GM12878 (cell line): ENCODE measurements around the gene TMC2. TPM values are rescaled to one million over a fixed set of nuclear protein-coding genes. Genes with fewer than 3 reads are reported as not detected.

Experiments used
- ATAC-seq: fragments of 200-7000 bp; cut with Tn5 transposase; 3 replicates; pipeline ENCODE4 v1.9.1; 2020; ENCODE audit warnings: mild to moderate bottlenecking, moderate library complexity
- BruUV-seq: library from RNA; stranded (reverse); fragments of 400-500 nt; replicated peaks from 2 replicates; lab custom pipeline; 2021; lab: Mats Ljungman, UMichigan
- CTCF ChIA-PET: fragments of 300-600 bp; sonication (Branson Sonifier 250); formaldehyde crosslinking; extraction: SDS; loops from one replicate; lab custom pipeline; 2021; ENCODE audit warnings: inconsistent platforms; lab: Yijun Ruan, JAX
- POLR2A ChIA-PET: fragments of 350-600 bp; formaldehyde crosslinking; extraction: SDS; loops from one replicate; lab custom pipeline; 2021; ENCODE audit warnings: inconsistent platforms; lab: Charles Lee
- RAD21 ChIA-PET: fragments of 300-600 bp; sonication (Branson Sonifier 250); formaldehyde crosslinking; loops from one replicate; lab custom pipeline; 2023; ENCODE audit warnings: antibody characterized with exemption; ENCODE audit not compliant: unreplicated experiment; lab: Charles Lee
- SMC1A ChIA-PET: fragments of 300-600 bp; sonication (Branson Sonifier 250); formaldehyde crosslinking; loops from one replicate; lab custom pipeline; 2023; ENCODE audit not compliant: unreplicated experiment, uncharacterized antibody; lab: Charles Lee
- DNase-seq: peaks from one replicate; pipeline ENCODE4 v3.0.0-alpha.2; 2011; ENCODE audit warnings: low read depth, low spot score
- FAIRE-seq: peaks from 3 replicates; lab custom pipeline; 2011; peaks lifted over from hg19 to GRCh38; lab: Jason Lieb, UNC
- H2AFZ ChIP-seq: 2 replicates; pipeline ENCODE4 v1.6.0; 2011; ENCODE audit warnings: low read depth, low read length, control low read depth; ENCODE audit not compliant: control insufficient read depth
- H3K27ac ChIP-seq: 2 replicates; pipeline ENCODE4 v1.5.1; 2011; ENCODE audit warnings: control low read depth; ENCODE audit not compliant: control insufficient read depth, insufficient read depth
- H3K27me3 ChIP-seq, 2 experiments: replicated peaks in 1 of 2; 2 replicates each; pipeline versions ENCODE4 v1.6.0 to v1.6.1; 2011; ENCODE audit warnings: low read length in 1 of 2; ENCODE audit not compliant: control insufficient read depth in 2 of 2, insufficient read depth in 2 of 2
- H3K36me3 ChIP-seq, 2 experiments: 2 replicates each; pipeline ENCODE4 v1.5.1; 2011; ENCODE audit warnings: low read length in 1 of 2; ENCODE audit not compliant: control insufficient read depth in 2 of 2, insufficient read depth in 2 of 2
- H3K4me1 ChIP-seq: 2 replicates; pipeline ENCODE4 v1.6.1; 2011; ENCODE audit warnings: mild to moderate bottlenecking, low read length, moderate library complexity, mixed read lengths; ENCODE audit not compliant: control insufficient read depth, insufficient read depth
- H3K4me2 ChIP-seq: 2 replicates; pipeline ENCODE4 v1.6.0; 2011; ENCODE audit warnings: control low read depth; ENCODE audit not compliant: control insufficient read depth, insufficient read depth
- H3K4me3 ChIP-seq: fragments of 200-600 bp; sonication (generic); 2 replicates; pipeline ENCODE4 v1.5.1; 2016
- H3K79me2 ChIP-seq: 2 replicates; pipeline ENCODE4 v1.6.0; 2011; ENCODE audit warnings: low read length; ENCODE audit not compliant: control insufficient read depth, insufficient read depth
- H3K9ac ChIP-seq: 2 replicates; pipeline ENCODE4 v1.8.0; 2011; ENCODE audit warnings: low read length, control low read depth, mixed read lengths; ENCODE audit not compliant: control insufficient read depth, insufficient read depth
- H3K9me3 ChIP-seq: replicated peaks from 3 replicates; pipeline ENCODE4 v1.5.1; 2011; ENCODE audit warnings: mild to moderate bottlenecking, low read length; ENCODE audit not compliant: control insufficient read depth, insufficient read depth
- H4K20me1 ChIP-seq: 2 replicates; pipeline ENCODE4 v1.6.0; 2011; ENCODE audit not compliant: control insufficient read depth, insufficient read depth
- ATF7 ChIP-seq: fragments of 450-650 bp; IDR thresholded peaks from 2 replicates; pipeline ENCODE4 v1.6.1; 2016; ENCODE audit warnings: low read depth, mild to moderate bottlenecking
- BACH1 ChIP-seq: fragments of 450-650 bp; IDR thresholded peaks from 2 replicates; pipeline ENCODE4 v1.6.1; 2017; ENCODE audit warnings: mild to moderate bottlenecking, borderline replicate concordance
- BCLAF1 ChIP-seq: fragments of 450-650 bp; IDR thresholded peaks from 2 replicates; pipeline ENCODE4 v1.6.1; 2017; ENCODE audit warnings: antibody characterized with exemption, mild to moderate bottlenecking, moderate library complexity
- BHLHE40 ChIP-seq, 2 experiments: fragments of 450-650 bp in 1 of 2; IDR thresholded peaks; 2 replicates each; pipeline ENCODE4 v1.6.1; 2011 to 2017; ENCODE audit warnings: low read depth in 2 of 2, borderline replicate concordance in 1 of 2, improper control_type of control experiment in 1 of 2, low read length in 1 of 2, mild to moderate bottlenecking in 1 of 2
- CBX3 ChIP-seq: fragments of 200-600 bp; sonication (generic); IDR thresholded peaks from 2 replicates; pipeline ENCODE4 v1.6.1; 2016; ENCODE audit warnings: low read depth, borderline replicate concordance
- CHD1 ChIP-seq: IDR thresholded peaks from 2 replicates; pipeline ENCODE4 v1.6.1; 2012; ENCODE audit warnings: low read depth, low read length, improper control_type of control experiment
- CREB1 ChIP-seq: IDR thresholded peaks from 2 replicates; pipeline ENCODE4 v1.6.1; 2012; ENCODE audit warnings: low read depth, mild to moderate bottlenecking, inconsistent platforms
- FOXK2 ChIP-seq: fragments of 450-650 bp; IDR thresholded peaks from 2 replicates; pipeline ENCODE4 v1.6.1; 2017; ENCODE audit warnings: mild to moderate bottlenecking, moderate library complexity
- LARP7 ChIP-seq: fragments of 450-650 bp; IDR thresholded peaks from 2 replicates; pipeline ENCODE4 v1.6.1; 2017; ENCODE audit warnings: mild to moderate bottlenecking
- MYB ChIP-seq: fragments of 150-350 bp; IDR thresholded peaks from 2 replicates; pipeline ENCODE4 v1.6.1; 2014; ENCODE audit warnings: mild to moderate bottlenecking, low read depth, low read length, borderline replicate concordance
- PAX8 ChIP-seq: fragments of 450-650 bp; IDR thresholded peaks from 2 replicates; pipeline ENCODE4 v1.6.1; 2017; ENCODE audit warnings: mild to moderate bottlenecking, moderate library complexity
- PBX3 ChIP-seq: IDR thresholded peaks from 2 replicates; pipeline ENCODE4 v1.6.1; 2011; ENCODE audit warnings: mild to moderate bottlenecking, low read depth, low read length, moderate library complexity; ENCODE audit not compliant: insufficient replicate concordance
- RBBP5 ChIP-seq: fragments of 200-600 bp; sonication (generic); conservative IDR thresholded peaks from 2 replicates; pipeline ENCODE4 v1.6.1; 2016
- SUZ12 ChIP-seq: fragments of 200-600 bp; sonication (generic); IDR thresholded peaks from one replicate; pipeline ENCODE4 v1.6.1; 2018; ENCODE audit warnings: antibody characterized with exemption, mild to moderate bottlenecking; ENCODE audit not compliant: unreplicated experiment
- TCF3 ChIP-seq: IDR thresholded peaks from 2 replicates; pipeline ENCODE4 v1.6.1; 2012; ENCODE audit warnings: low read depth, mild to moderate bottlenecking, low read length, borderline replicate concordance; ENCODE audit not compliant: insufficient read depth
- USF1 ChIP-seq: IDR thresholded peaks from 2 replicates; pipeline ENCODE4 v1.6.1; 2011; ENCODE audit warnings: borderline replicate concordance, low read depth, mild to moderate bottlenecking, moderate library complexity, mixed read lengths, low read length; ENCODE audit not compliant: insufficient read depth; ENCODE audit errors: extremely low read length
- WGBS: methylation state at CpG from one replicate; pipeline ENCODE4 v1.1.6; 2016; ENCODE audit warnings: low lambda C conversion rate; ENCODE audit not compliant: insufficient replicate concordance, insufficient coverage; ENCODE audit errors: missing lambda C conversion rate; 5-methylcytosine and 5-hydroxymethylcytosine counted together
- in situ Hi-C: fragments of 300-500 bp; cut with MboI; formaldehyde crosslinking; loops from 9 replicates; pipeline ENCODE4 v1.14.3; 2018; ENCODE audit warnings: mixed read lengths
- intact Hi-C: fragments of 100-400 bp; cut with micrococcal nuclease; formaldehyde crosslinking; loops from one replicate; pipeline ENCODE4 v1.14.2; 2022; ENCODE audit not compliant: unreplicated experiment
- polyA plus RNA-seq, 11 experiments: library from polyadenylated mRNA; depleted of rRNA in 4 of 11; unstranded in 6 of 11; stranded (reverse) in 5 of 11; fragments of >200 nt; fragmentation: Nextera tagmentation in 4 of 11; fragmentation: Illumina TruSeq in 1 of 11; extraction: Ambion mirVana in 4 of 11; extraction: Trizol in 1 of 11; gene quantifications; 1 replicate in 1 of 11; 2 replicates in 10 of 11; pipeline versions ENCODE4 v1.2.1 to v1.2.3, GENCODE V29; 2011 to 2016; ENCODE audit warnings: inconsistent platforms in 2 of 11, missing spikeins in 2 of 11, low read depth in 1 of 11
- total RNA-seq, 4 experiments: library from RNA; depleted of rRNA in 3 of 4; stranded (reverse); fragments of >200 nt in 3 of 4; fragmentation: Illumina TruSeq in 1 of 4; extraction: Trizol in 1 of 4; gene quantifications; 2 replicates each; pipeline versions ENCODE4 v1.2.1 to v1.2.3, GENCODE V29; 2013 to 2021
- TF ChIP-seq, protein P1 (sequence below): IDR thresholded peaks from 2 replicates; pipeline ENCODE4 v1.6.1; 2011; ENCODE audit warnings: borderline replicate concordance, low read depth, mild to moderate bottlenecking, moderate library complexity, low read length; ENCODE audit not compliant: insufficient read depth, poor library complexity, severe bottlenecking

The TMC2 gene
- total and polyA plus RNA-seq, 10 of the 15 experiments (the other 5 are each of a cell fraction or from before 2014, with no cell fraction given) = 0.08 TPM; not detected in 9

DNA sequence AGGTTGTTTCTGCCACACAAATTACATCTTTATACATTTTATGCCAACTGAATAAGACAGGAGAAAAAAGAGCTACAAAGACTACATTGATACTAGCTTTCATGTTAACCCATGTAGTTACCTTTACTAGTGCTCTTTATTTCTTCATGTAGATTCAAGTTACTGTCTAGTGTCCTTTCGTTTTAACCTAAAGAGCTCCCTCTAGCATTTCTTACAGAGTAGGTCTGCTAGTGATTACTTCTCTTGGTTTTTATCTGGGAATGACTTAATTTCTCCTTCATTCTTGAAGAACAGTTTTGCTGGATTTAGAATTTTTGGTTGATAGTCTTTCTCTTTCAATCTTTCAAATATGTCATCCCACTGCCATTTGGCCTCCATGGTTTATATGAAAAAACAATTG lies 94.9 kb downstream of the TMC2 start:
- H3K4me3 ChIP-seq = no peak overlapping the region
- no peak for FAIRE-seq
- ChIA-PET POLR2A (no interaction called here), RAD21 (no interaction called here), CTCF (interaction anchor here (0.7 to 1.6 kb wide), 3 partner anchors 16 to 109 kb away, joined by 3 to 5 read pairs (median 4); no protein-coding TSS in a partner anchor), SMC1A (interaction anchor here (0.6 kb wide), 1 partner anchor 287 kb away, joined by 4 read pairs; no protein-coding TSS in a partner anchor)
- TF ChIP-seq BACH1 = no peak
- TF ChIP-seq ATF7 = no peak
- no peak for TF ChIP-seq CBX3
- no peak for TF ChIP-seq SUZ12
- no peak for TF ChIP-seq BCLAF1
- no peak for TF ChIP-seq RBBP5
- no peak for TF ChIP-seq TCF3
- no peak for TF ChIP-seq LARP7
- no peak for TF ChIP-seq BHLHE40 (IDR thresholded peaks at IDR 0.05; ENCODE audit: borderline replicate concordance in 1 of 2, low read depth in 2 of 2, low read length in 1 of 2)
- TF ChIP-seq USF1 = no peak
- no peak for TF ChIP-seq PBX3
- TF ChIP-seq, protein P1, sequence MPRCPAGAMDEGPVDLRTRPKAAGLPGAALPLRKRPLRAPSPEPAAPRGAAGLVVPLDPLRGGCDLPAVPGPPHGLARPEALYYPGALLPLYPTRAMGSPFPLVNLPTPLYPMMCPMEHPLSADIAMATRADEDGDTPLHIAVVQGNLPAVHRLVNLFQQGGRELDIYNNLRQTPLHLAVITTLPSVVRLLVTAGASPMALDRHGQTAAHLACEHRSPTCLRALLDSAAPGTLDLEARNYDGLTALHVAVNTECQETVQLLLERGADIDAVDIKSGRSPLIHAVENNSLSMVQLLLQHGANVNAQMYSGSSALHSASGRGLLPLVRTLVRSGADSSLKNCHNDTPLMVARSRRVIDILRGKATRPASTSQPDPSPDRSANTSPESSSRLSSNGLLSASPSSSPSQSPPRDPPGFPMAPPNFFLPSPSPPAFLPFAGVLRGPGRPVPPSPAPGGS = no peak
- TF ChIP-seq CREB1 = no peak
- TF ChIP-seq CHD1 = no peak
- TF ChIP-seq PAX8 = no peak
- no peak for TF ChIP-seq MYB
- TF ChIP-seq FOXK2 = no peak
- no peaks in the 10 kb centered on the region for H3K9me3 ChIP-seq
- WGBS = 11% methylated on average over 1 of the region's 1 CpG
- no peak overlapping the region for H3K9ac ChIP-seq
- H3K27me3 ChIP-seq = peaks cover 0 to 11% of the 10 kb centered on the region in 2 experiments; a peak in 1 of 4 replicates
- H3K4me2 ChIP-seq = no peak overlapping the region
- H3K4me1 ChIP-seq = no peaks in the 10 kb centered on the region
- H4K20me1 ChIP-seq = no peaks in the 10 kb centered on the region
- ATAC-seq = no peak
- no peaks in the 10 kb centered on the region for H3K36me3 ChIP-seq
- no peak for DNase-seq
- in situ Hi-C loops = no loop called here
- H3K27ac ChIP-seq = no peak overlapping the region
- H3K79me2 ChIP-seq = no peaks in the 10 kb centered on the region
- BruUV-seq = no TSS peak
- H2AFZ ChIP-seq = no peak overlapping the region
- intact Hi-C loops = no loop called here
